ENCODE results near the gene KHK.
A peak's percentile ranks its signal among the peaks of the same experiment; 100 is the strongest.

DNA sequence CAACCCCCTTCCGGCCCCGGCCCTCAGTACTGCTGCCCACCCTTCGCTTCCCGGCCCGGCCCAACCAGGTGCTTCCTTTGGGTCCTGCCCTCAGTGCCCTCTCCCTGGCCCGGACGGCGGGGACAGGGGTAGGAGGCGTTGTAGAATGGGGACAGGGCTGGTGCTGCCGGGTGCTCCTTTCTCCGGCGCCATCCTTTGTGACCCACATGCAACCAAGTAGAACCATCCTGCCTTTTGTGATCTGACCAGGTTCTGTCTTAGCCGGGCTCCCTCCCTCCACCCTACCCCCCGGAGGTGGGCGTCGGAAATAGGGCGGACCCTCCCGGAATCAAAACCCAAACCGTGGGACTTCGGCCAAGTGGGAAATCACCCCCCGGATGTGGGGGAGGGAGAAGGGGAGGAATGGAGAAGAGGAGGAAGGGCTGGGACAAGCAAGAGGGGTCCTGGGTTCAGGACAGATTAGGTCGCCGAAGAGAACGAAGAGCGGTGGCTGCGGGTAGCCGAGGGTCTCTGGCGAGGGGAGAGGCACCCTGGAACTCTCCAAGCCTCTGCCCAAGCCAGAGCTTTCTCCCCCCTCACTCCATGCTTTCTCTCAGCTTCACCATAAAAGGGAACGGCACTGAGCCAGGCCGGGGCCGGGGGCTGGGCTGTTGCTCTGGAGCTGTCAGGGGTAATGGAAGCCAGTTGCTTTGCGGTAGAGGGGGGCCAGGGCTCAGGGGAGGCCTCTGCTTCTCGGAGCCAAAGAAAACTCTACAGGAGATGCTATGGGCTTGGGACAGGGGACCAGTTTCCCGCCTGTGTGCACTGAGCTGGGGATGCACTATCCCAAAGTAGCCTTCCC is 14.4 kb upstream of the KHK start:
- TF ChIP-seq, protein P1, sequence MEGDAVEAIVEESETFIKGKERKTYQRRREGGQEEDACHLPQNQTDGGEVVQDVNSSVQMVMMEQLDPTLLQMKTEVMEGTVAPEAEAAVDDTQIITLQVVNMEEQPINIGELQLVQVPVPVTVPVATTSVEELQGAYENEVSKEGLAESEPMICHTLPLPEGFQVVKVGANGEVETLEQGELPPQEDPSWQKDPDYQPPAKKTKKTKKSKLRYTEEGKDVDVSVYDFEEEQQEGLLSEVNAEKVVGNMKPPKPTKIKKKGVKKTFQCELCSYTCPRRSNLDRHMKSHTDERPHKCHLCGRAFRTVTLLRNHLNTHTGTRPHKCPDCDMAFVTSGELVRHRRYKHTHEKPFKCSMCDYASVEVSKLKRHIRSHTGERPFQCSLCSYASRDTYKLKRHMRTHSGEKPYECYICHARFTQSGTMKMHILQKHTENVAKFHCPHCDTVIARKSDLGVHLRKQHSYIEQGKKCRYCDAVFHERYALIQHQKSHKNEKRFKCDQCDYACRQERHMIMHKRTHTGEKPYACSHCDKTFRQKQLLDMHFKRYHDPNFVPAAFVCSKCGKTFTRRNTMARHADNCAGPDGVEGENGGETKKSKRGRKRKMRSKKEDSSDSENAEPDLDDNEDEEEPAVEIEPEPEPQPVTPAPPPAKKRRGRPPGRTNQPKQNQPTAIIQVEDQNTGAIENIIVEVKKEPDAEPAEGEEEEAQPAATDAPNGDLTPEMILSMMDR (IDR thresholded peaks at IDR 0.05): no peak
- TF ChIP-seq YY1 (IDR thresholded peaks at IDR 0.05; ENCODE audit: low read depth) (no peak), TAF1 (IDR thresholded peaks at IDR 0.05; ENCODE audit: borderline replicate concordance, low read depth, low read length) (peak; percentile 39), EP300 (IDR thresholded peaks at IDR 0.05; ENCODE audit: borderline replicate concordance in 1 of 2, low read depth in 1 of 2, low read length in 1 of 2) (peak; percentile 73 to 79; a peak in 3 of 4 replicates)

Data from SK-N-SH (cell line).